MG63 (cell line): ENCODE results near the gene SNRNP70. TPM values are rescaled to one million over a fixed set of nuclear protein-coding genes. Genes with fewer than 3 reads are reported as not detected.

Experiments
- DNase-seq: peaks from one replicate; pipeline ENCODE4 v3.0.0-alpha.2; 2020
- H3K27me3 ChIP-seq: fragments of 250-450 bp; sonication (Bioruptor Pico); 2 replicates; pipeline ENCODE4 v1.5.1; 2020; ENCODE audit warnings: mild to moderate bottlenecking, moderate library complexity
- H3K36me3 ChIP-seq: fragments of 250-450 bp; sonication (Bioruptor Pico); 2 replicates; pipeline ENCODE4 v1.5.1; 2020; ENCODE audit warnings: mild to moderate bottlenecking, moderate library complexity
- H3K4me3 ChIP-seq: fragments of 250-450 bp; sonication (Bioruptor Pico); 2 replicates; pipeline ENCODE4 v1.5.1; 2020; ENCODE audit warnings: mild to moderate bottlenecking, moderate library complexity
- H3K9me3 ChIP-seq: fragments of 250-450 bp; sonication (Bioruptor Pico); 2 replicates; pipeline ENCODE4 v1.5.1; 2020; ENCODE audit warnings: mild to moderate bottlenecking, moderate library complexity
- total RNA-seq: library from RNA; depleted of rRNA; stranded (reverse); fragments of >200 nt; shearing (Covaris generic); gene quantifications from 2 replicates; pipeline ENCODE4 v1.2.3, GENCODE V29; 2014; ENCODE audit warnings: low replicate concordance

Gene SNRNP70
- total RNA-seq, 1 experiment from 2014 or later: 247 TPM

DNA sequence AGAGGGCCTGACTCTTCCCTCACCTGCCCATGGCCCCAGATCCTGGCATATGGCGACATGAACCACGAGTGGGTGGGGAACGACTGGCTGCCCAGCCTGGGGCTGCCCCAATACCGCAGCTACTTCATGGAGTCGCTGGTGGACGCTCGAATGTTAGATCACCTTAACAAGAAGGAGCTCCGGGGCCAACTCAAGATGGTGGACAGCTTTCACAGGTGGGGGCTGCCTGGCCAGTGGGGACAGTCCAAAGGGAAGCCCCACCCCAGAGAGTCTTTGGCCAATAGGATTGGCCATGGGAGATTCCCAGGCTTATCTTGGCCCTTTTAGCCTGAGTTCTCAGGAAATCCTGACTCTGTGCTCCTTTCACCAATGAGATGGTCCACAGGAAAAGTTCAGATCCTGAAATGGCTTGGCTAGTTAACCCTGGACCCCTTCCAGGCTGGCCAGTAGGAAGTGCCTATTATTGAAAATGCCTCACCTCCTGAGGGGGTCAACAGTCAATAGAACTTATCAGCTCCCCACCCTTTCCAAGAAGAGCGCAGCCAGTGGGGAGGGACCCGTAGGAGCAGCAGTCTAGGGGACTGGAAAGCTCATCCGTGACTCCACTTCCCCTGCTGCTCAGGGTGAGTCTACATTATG, 62.9 kb downstream of the SNRNP70 start:
- Histone ChIP-seq H3K36me3 (no peaks in the 10 kb centered on the region), H3K27me3 (no peaks in the 10 kb centered on the region), H3K9me3 (no peaks in the 10 kb centered on the region), H3K4me3 (no peak overlapping the region)
- DNase-seq: no peak

DNA sequence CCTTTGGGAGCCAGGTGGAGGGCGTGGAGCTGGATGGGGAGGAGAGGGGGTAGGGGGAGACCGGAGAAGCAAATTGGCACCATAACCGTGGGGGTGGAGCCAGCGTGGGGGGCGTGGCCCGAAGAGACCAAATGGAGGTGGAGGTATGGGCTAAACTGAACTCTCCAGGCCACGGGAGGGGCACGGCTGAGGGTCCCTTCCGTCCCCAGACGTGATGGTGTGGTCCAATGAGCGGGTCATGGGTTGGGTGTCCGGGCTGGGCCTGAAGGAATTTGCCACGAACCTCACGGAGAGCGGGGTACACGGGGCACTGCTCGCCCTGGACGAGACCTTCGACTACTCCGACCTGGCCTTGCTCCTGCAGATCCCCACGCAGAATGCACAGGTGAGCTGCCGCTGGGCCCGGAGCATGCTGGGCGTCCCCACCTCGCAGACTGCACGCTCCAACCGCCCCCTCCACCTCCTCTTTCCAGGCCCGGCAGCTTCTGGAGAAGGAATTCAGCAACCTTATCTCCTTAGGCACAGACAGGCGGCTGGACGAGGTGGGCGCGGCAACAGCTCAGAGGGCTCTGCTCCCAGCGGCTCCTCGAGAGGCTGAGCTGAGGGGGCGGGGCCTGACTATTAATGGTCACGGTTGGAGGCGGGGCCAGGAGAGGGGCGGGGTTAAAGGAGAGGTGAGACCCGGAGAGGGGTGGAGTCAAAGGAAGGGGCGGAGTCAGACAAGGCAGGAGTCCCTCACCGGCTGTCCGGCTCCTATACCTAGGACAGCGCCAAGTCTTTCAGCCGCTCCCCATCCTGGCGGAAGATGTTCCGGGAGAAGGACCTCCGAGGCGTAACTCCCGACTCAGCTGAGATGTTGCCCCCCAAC, 63.8 kb downstream of the SNRNP70 start:
- Histone ChIP-seq H3K36me3 (no peaks in the 10 kb centered on the region), H3K27me3 (no peaks in the 10 kb centered on the region), H3K4me3 (peak overlapping the region; percentile 74), H3K9me3 (no peaks in the 10 kb centered on the region)
- peak; percentile 97 for DNase-seq

DNA sequence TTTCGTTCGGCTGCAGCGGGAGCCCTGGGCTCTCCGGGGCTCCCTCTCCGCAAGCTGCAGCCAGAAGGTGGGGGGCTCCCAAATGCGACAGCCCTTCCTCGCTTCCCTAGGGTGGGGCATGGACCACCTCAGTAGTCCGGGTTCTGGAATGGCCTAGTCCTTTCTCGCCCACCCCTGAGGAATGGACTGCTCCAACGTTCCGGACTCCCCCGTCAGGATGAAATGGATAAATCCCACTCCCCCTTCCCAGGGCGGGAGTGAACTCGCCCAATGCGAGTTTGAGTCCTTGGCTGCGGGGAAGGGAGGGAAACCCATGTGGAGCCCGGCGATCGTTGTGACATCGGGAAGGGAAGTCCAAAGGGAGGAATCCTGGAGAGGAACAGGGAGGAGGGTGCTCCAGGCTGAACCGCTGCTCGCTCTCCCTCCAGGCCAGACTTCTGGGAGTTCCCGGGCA, 64.4 kb downstream of the SNRNP70 start:
- peak overlapping the region; percentile 74 for H3K4me3 ChIP-seq
- H3K27me3 ChIP-seq: no peaks in the 10 kb centered on the region
- H3K36me3 ChIP-seq: no peaks in the 10 kb centered on the region
- no peaks in the 10 kb centered on the region for H3K9me3 ChIP-seq
- peak; percentile 77 for DNase-seq

DNA sequence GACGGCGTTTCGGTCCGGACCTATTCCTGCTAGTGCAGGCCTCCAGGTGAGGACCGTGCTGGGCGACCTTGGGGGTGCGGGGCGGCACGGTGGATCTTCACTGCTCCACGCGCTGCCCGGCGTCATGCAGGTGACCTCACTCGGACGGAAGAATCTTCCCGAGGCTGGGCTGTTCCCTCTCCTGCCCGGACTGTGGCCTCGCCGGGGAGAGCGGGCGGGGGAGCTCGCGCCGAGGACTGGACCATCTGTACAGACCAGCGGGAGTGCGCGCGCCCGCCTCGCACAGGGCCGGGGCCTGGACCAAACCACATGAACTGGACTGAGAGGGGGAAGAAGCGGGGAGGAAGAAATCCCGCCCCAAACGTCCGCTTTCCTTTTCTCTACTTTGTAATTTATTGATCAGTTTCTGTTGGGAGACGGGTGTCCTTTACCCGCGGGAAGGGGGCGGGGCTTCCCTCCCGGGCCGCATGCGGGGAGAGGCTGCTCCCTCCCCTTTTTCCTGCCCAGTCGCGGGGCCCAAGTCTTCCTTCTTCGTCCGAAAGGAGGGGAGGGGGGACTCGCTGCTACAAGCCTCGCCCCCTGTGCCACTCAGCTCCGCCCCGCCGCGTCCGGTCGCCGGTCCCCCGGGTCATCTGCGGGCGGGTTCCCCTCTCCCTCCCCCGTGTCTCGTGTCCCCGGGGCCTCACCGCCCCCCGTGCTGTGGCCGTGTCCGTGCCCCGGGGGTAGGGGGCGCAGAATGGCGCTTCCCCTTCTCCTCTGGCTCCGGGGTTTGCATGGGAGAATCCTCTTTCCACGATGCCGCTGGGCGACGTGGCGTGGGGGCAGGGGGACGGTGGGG, 65.1 kb downstream of the SNRNP70 start:
- peak overlapping the region; percentile 74 for H3K4me3 ChIP-seq
- H3K36me3 ChIP-seq: no peaks in the 10 kb centered on the region
- DNase-seq: peak; percentile 89
- no peaks in the 10 kb centered on the region for H3K27me3 ChIP-seq
- no peaks in the 10 kb centered on the region for H3K9me3 ChIP-seq

DNA sequence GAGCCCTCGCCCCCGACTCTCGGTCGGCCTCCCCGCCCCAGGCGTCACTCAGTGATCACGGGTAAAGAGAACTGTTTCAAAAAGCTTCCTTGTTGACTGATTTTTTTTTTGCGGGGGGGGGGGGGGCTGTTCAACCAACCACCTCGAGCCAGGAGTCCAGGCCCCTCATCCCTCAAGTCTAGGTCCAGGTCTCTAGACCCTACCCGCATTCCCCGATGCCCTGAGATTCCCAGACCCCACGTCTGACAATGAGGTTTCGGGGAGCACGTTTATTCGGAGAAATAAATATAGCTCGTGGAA, 65.6 kb downstream of the SNRNP70 start:
- no peaks in the 10 kb centered on the region for H3K36me3 ChIP-seq
- H3K9me3 ChIP-seq: no peaks in the 10 kb centered on the region
- peak overlapping the region; percentile 74 for H3K4me3 ChIP-seq
- no peak for DNase-seq
- H3K27me3 ChIP-seq: no peaks in the 10 kb centered on the region

DNA sequence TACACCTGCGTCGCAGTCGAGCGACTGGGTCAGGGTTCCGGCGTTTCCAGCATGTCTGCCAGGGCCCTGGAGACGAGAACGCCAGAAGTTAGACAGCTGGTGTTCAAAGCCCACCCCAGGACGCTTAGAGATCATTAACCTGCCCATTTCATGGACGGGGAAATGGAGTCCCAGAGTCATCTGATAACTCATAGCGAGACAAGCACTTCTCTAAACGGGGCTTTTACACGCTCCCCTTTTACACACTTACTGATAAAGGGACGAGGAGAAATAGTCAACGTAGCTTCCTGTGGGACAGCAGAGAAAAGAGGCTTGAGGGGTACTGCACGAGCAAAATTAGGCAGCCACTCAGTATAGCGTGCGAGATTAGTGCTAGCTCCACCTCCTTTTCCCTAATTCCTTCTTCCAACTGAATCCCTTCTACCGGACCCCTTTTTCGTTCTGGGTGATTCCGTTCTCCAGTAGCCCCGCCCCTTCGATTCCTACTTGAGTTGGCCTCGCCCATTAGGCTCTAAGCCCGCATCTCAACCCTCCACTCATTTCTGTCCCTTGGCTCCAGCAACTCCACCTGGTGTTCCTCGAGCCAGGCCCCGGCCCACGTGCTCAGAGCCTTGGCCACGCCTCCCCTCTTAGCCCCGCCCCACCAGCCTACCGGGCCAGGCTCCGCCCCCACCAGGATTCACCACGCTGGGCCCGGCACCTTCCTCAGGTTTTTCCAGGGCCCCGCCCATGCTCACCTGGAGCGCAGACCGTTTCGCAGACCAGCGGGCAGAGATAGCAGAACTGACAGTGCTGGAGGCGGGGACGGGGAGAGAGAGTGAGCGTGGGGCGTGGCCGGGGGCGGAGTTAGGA, 66.2 kb downstream of the SNRNP70 start:
- Histone ChIP-seq H3K36me3 (no peaks in the 10 kb centered on the region), H3K4me3 (peak overlapping the region; percentile 74), H3K9me3 (no peaks in the 10 kb centered on the region), H3K27me3 (no peaks in the 10 kb centered on the region)
- peak; percentile 39 for DNase-seq

DNA sequence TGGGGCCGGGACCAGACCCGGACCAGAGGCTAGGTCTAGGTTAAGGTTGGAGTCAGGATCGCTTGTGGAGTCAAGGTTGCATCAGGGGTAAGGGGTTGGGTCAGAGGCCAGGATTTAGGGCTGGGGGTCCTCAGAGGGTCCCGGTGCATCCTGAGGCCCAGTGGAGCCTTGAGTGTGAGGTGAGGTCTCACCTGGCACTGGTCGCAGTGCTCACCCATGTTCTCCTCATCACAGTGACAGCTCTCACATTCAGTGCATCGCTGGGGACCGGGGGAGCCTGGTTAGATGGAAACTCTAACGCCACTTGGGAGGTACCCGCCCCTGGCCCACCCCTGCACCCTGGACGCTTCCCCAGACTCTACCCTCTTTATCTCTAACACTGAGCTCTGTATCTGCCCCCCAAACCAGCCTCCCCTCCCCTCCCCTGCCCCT, 66.9 kb downstream of the SNRNP70 start:
- H3K4me3 ChIP-seq: no peak overlapping the region
- no peaks in the 10 kb centered on the region for H3K36me3 ChIP-seq
- no peak for DNase-seq

DNA sequence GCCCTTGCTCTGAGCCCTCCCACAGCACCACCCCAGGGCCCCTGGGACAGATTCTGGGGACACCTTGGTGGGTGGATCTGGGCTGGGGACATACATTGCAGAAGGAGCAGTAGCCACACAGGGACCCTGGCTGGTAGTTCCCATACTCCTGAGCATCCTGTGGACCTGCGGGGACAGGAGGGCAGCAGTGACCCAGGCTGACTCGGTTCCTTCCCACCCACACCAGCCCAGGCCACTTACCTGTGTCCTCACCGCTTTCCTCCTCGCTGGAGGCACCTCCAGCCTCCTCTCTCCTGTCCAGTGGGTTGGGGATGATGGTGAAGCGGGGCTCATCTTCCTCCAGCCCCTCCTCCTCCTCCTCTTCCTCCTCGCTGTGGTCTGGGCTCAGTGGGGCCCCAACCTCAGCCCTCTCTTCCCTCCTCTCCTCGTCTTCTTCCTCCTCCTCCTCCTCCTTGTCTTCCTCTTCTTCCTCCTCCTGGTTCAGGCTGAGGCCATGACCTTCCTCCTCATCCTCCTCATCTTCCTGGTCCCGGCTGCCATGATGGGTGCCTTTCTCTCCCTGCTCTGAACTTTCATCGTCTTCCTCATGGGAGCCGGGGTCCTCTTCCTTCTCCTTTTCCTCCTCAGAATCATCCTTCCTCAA, 68.0 kb downstream of the SNRNP70 start:
- Histone ChIP-seq H3K36me3 (no peaks in the 10 kb centered on the region), H3K9me3 (no peaks in the 10 kb centered on the region), H3K27me3 (no peaks in the 10 kb centered on the region), H3K4me3 (no peak overlapping the region)
- DNase-seq: no peak

More for the DNA sequence above, 66.9 kb downstream of the SNRNP70 start:
- Histone ChIP-seq H3K9me3 (no peaks in the 10 kb centered on the region), H3K27me3 (no peaks in the 10 kb centered on the region)

DNA sequence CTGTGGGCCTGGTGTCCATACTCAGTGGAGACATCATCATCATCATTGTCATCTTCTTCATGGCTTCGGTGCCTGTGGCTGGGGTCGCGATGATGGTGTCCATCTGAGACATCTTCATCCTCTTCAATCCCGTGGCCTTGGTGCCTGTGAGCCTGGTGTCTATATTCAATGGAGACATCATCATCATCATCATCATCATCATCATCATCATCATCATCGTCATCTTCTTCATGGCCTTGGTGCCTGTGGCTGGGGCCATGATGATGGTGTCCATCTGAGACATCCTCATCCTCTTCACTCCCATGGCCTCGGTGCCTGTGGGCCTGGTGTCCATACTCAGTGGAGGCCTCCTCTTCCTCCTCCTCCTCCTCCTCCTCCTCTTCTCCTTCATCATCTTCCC, 69.0 kb downstream of the SNRNP70 start:
- H3K27me3 ChIP-seq: no peaks in the 10 kb centered on the region
- H3K4me3 ChIP-seq: no peak overlapping the region
- H3K9me3 ChIP-seq: no peaks in the 10 kb centered on the region
- H3K36me3 ChIP-seq: no peaks in the 10 kb centered on the region
- DNase-seq: no peak

DNA sequence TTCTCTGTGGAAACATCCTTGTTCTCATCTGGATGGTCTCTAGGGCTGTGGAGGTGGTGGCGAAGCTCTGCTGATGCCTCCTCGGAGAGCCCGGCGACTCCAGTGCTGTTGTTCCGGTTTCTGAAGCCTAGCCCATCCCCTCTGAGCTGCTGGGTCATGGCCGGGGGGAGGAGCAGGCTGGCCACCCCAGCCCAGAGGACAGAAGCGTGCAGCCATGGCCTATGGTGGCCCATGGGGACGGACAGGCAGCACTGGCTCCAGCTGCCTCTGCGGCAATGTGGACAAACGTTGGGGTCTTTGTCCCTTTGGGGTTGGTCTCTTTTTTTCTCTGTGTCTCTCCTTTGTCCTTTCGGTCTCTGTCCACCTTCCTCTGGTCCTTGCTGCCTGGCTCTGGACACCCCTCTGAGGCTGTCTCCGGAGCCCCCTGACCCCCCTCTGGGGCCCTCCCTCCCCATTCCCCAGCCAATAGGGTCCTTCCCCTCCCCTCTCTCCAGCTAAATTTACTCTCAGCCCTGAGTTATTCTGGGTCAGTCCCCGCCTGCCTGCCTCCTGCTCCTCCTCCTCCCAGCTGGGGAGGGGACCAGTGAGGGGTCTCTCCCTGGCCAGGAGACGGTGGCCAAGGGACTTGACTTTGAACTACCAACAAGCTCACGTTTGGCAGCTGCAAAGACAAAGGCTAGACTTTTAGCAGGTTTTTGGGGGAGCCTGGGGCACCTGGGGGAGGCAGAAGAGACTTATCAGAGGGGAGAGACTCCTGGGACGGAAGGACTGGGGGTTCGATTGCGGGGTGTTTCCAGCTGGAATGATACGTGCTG, 70.0 kb downstream of the SNRNP70 start, which contains the start of gene HRC:
HRC (minus strand) TSS at position 392 of the 815 bp plus-strand sequence; CDS start at position 233, 159 bp downstream.
- peaks cover 5% of the 10 kb centered on the region for H3K36me3 ChIP-seq
- H3K27me3 ChIP-seq: no peaks in the 10 kb centered on the region
- DNase-seq: no peak
- H3K4me3 ChIP-seq: no peak within 1 kb of the TSS
- H3K9me3 ChIP-seq: no peaks in the 10 kb centered on the region

DNA sequence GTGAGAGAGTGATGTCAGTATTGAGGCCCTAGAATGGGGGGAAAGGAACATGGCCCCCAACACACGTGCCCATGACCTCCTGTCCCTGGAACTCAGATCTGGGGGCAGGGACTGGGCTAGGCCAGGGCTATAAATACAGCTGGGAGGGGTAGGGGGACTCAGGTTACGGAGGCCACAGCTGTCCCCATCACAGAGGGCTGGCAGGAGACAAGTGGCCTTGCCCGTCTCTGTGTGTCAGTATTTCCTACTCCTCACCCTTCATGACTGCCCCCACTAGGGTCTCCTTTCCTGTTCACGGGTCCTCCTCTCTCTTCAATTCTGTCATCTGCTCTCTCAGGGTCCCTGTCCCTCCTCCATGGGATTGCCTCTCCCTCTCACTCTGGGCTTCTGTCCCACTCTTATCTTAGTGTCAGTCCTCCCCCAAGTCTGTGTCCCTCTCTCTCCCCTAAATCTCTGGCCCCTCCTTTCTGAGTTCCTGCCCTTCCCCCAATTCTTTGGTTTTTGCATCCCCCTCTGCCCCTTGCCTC, 70.6 kb downstream of the SNRNP70 start:
- Histone ChIP-seq H3K9me3 (no peaks in the 10 kb centered on the region), H3K36me3 (peaks cover 5% of the 10 kb centered on the region), H3K27me3 (no peaks in the 10 kb centered on the region), H3K4me3 (no peak overlapping the region)
- no peak for DNase-seq

DNA sequence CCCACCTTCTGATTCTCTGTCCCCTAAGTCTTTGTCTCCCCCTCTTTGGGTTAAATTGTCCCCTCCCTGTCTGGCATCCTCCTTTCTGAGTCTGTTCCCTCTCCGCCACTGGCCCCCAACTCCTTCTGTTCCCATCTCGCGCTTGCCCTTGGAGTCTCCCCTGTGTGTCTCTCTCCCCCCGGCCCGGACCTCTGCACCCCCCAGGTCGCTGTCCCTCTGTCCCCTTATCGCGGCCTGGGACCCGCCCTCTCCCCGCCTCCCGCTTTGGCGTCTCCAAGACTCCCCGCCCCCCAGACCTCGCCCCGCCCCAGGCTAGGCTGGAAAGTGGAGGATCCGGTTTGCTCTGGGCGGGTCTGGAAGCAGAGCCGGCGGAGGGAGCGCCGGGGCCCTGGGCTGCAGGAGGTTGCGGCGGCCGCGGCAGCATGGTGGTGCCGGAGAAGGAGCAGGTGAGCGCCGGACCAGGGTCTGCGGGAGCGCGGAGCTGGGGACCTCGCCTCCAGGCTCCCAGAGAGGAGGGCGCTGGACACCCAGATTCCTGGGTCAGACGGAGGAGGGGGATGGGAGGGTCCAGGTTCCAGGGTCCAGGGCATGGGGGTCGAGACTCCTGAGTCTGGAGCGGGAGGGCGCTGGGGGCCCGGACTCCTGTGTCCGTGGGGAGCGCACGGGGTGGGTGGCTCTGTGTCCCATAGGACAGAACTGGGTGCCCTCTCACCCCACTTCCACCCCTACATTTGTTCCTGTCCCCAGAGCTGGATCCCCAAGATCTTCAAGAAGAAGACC, 72.4 kb downstream of the SNRNP70 start, which contains the start of gene TRPM4:
TRPM4 (plus strand) TSS at position 348 of the 780 bp plus-strand sequence; CDS start at position 423, 75 bp downstream.
- no peaks in the 10 kb centered on the region for H3K9me3 ChIP-seq
- H3K27me3 ChIP-seq: no peaks in the 10 kb centered on the region
- H3K4me3 ChIP-seq: peak within 1 kb of the TSS; percentile 97
- peak; percentile 88 for DNase-seq
- peaks cover 5% of the 10 kb centered on the region for H3K36me3 ChIP-seq
